Activated T-helper 2 cell treated with anti-CD3 and anti-CD28 coated beads, Interferon-gamma antibody, Interleukin-2, Interleukin-4, amounts not matched to agents 10 μg/mL and 5 μg/mL and 100 μg/mL, durations not matched to agents 14 hours and 24 hours and 36 hours (primary cell): ENCODE results near the gene VAPA. TPM values are rescaled to one million over a fixed set of nuclear protein-coding genes. Genes with fewer than 3 reads are reported as not detected.

Experiments used
- DNase-seq: peaks from one replicate; pipeline ENCODE4 v3.0.0; 2021; ENCODE audit warnings: low spot score
- H3K27ac Mint-ChIP-seq: one replicate; pipeline ENCODE4 v1.8.0; 2021; ENCODE audit warnings: mixed read lengths
- H3K27me3 Mint-ChIP-seq: one replicate; pipeline ENCODE4 v1.8.0; 2021; ENCODE audit warnings: low read depth, mixed read lengths
- H3K36me3 Mint-ChIP-seq: one replicate; pipeline ENCODE4 v1.8.0; 2021; ENCODE audit warnings: low read depth, mixed read lengths
- H3K4me1 Mint-ChIP-seq: one replicate; pipeline ENCODE4 v1.8.0; 2021; ENCODE audit warnings: low read depth, mixed read lengths
- H3K4me3 Mint-ChIP-seq: one replicate; pipeline ENCODE4 v1.8.0; 2021; ENCODE audit warnings: low read depth, mild to moderate bottlenecking, moderate library complexity, mixed read lengths
- H3K9me3 Mint-ChIP-seq: one replicate; pipeline ENCODE4 v1.8.0; 2021; ENCODE audit warnings: mixed read lengths
- intact Hi-C: fragments of 100-400 bp; cut with micrococcal nuclease; formaldehyde crosslinking; loops from one replicate; pipeline ENCODE4 v1.15.1; 2023
- total RNA-seq: library from RNA; stranded (reverse); gene quantifications from 2 replicates; pipeline ENCODE4 v1.2.3, GENCODE V29; 2022

Gene VAPA
- total RNA-seq, 1 donor from 2014 or later, result 223 TPM

DNA sequence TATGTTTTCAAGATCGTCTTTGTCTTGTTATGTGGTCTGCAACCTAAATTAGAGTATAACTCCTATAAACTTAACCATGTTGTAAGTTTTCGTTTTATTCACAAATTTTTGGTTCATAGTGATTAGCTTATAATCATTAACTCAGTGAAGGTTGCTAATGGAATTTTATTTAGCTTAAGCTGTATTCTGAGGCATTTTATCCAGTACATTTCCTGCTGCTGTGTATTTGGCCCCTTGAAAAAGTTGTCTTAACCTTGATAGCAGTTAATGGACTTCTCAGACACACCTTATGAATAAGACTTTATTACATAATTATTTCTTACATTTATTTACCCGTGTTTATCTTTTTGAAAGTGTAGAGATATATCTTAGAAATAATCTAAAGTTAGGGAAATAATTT lies 20.5 kb downstream of the VAPA start:
- DNase-seq, result no peak
- H3K9me3 Mint-ChIP-seq, result no peaks in the 10 kb centered on the region
- peaks cover 10% of the 10 kb centered on the region for H3K4me1 Mint-ChIP-seq
- H3K36me3 Mint-ChIP-seq, result peaks cover 55% of the 10 kb centered on the region
- H3K27ac Mint-ChIP-seq, result no peak overlapping the region
- no peak overlapping the region for H3K4me3 Mint-ChIP-seq
- intact Hi-C loops, result no loop called here
- no peaks in the 10 kb centered on the region for H3K27me3 Mint-ChIP-seq

DNA sequence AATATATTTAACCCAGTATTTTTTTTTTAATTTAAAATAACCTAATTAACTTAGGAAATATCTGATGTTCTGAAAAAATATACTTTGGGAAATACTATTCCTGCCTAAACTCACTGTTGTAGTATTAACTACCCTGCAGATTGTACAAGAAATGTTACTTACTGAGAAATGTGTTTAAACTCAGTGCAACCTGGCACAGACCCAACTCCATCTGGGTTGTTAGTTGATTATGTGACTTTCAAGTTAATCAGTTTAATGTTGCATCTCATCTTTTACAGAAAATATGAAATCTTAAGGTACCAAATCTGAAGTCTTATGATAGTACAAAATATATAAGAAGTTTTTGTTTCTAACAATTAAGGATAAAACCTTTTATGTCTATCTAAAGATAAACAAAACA lies 27.3 kb downstream of the VAPA start:
- intact Hi-C loops, result no loop called here
- Mint-ChIP-seq H3K4me1 (peaks cover 7% of the 10 kb centered on the region), H3K36me3 (peaks cover 61% of the 10 kb centered on the region), H3K9me3 (no peaks in the 10 kb centered on the region), H3K27ac (no peak overlapping the region), H3K4me3 (no peak overlapping the region), H3K27me3 (no peaks in the 10 kb centered on the region)
- no peak for DNase-seq

DNA sequence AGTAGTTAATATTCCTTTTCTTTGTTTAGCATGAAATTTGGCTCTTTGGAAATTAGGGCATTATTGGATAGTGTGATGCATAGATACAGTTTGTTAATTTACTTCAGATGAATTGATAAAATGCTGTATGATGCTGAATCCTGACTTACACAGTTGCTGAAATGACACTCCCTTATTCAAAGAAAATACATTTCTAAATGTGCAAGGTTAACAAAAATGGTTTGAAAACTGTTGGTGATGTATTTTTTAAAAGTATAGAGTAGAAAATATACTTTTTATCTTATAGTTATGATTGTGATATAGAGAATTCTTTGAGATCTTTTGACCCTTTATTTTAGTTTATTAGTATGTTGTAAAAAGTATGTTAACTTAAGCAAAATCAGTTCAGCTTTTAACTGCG lies 27.8 kb downstream of the VAPA start:
- no peaks in the 10 kb centered on the region for H3K27me3 Mint-ChIP-seq
- peaks cover 62% of the 10 kb centered on the region for H3K36me3 Mint-ChIP-seq
- no peak overlapping the region for H3K27ac Mint-ChIP-seq
- H3K4me3 Mint-ChIP-seq, result no peak overlapping the region
- no peak for DNase-seq
- H3K9me3 Mint-ChIP-seq, result no peaks in the 10 kb centered on the region
- intact Hi-C loops, result no loop called here
- H3K4me1 Mint-ChIP-seq, result peaks cover 10% of the 10 kb centered on the region

DNA sequence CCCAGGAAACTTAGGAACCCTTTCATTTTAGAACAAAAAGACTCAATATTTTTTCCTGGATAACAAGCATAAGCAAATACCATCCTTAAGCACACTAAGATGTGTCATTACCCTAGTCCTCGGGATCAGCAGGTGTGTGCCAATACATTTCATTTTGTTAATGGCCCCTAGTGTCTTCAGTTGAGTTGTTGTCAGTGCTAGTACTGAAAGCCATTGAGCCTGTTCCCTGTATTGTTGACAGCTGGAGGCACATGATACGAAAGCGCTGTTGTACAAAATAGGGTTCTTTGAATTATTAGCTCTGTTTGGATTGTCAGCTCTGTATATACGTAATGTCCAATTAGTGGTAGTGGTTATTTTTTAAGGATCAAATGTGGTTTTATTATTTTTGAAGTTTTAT lies 29.5 kb downstream of the VAPA start:
- H3K9me3 Mint-ChIP-seq, result no peaks in the 10 kb centered on the region
- no peaks in the 10 kb centered on the region for H3K27me3 Mint-ChIP-seq
- no peak for DNase-seq
- intact Hi-C loops, result no loop called here
- H3K27ac Mint-ChIP-seq, result no peak overlapping the region
- H3K4me3 Mint-ChIP-seq, result no peak overlapping the region
- H3K36me3 Mint-ChIP-seq, result peaks cover 54% of the 10 kb centered on the region
- peaks cover 10% of the 10 kb centered on the region for H3K4me1 Mint-ChIP-seq

DNA sequence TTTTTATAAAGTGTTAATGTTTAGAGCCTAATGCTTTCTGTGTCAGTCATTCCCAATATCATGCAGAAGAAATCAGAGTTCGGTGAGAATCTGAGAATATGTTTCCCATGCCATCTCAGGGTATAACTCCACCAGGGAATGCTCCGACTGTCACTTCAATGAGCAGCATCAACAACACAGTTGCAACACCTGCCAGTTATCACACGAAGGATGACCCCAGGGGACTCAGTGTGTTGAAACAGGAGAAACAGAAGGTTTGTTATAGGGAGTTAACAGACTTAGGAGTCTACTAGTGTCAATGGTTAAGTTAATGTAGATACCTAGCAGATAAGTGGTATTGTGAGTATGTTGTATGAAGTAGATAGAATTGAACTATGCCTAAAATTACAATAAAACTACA lies 31.0 kb downstream of the VAPA start:
- peaks cover 5% of the 10 kb centered on the region for H3K4me1 Mint-ChIP-seq
- no peak for DNase-seq
- no peak overlapping the region for H3K27ac Mint-ChIP-seq
- no peaks in the 10 kb centered on the region for H3K27me3 Mint-ChIP-seq
- H3K9me3 Mint-ChIP-seq, result no peaks in the 10 kb centered on the region
- peaks cover 52% of the 10 kb centered on the region for H3K36me3 Mint-ChIP-seq
- intact Hi-C loops, result no loop called here
- no peak overlapping the region for H3K4me3 Mint-ChIP-seq

DNA sequence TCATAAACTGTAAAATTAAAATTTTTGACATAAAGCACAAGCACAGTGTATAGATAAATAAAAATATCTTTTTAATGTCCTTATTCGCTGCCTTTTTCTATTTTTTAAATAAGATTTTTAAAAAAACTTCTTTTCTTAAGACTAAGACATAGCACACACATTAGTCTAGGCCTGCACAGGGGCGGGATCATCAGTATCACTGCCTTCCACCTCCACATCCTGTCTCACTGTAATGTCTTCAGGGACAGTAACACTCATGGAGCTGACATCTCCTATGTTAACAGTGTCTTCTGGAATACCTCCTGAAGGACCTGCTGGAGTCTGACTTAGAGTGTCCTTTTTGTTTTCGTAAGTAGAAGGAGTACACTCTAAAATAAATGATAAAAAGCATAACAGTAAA lies 33.0 kb downstream of the VAPA start:
- no peaks in the 10 kb centered on the region for H3K9me3 Mint-ChIP-seq
- no peaks in the 10 kb centered on the region for H3K27me3 Mint-ChIP-seq
- peaks cover 59% of the 10 kb centered on the region for H3K36me3 Mint-ChIP-seq
- no peak overlapping the region for H3K27ac Mint-ChIP-seq
- intact Hi-C loops, result no loop called here
- no peak for DNase-seq
- H3K4me1 Mint-ChIP-seq, result peaks cover 2% of the 10 kb centered on the region
- H3K4me3 Mint-ChIP-seq, result no peak overlapping the region

DNA sequence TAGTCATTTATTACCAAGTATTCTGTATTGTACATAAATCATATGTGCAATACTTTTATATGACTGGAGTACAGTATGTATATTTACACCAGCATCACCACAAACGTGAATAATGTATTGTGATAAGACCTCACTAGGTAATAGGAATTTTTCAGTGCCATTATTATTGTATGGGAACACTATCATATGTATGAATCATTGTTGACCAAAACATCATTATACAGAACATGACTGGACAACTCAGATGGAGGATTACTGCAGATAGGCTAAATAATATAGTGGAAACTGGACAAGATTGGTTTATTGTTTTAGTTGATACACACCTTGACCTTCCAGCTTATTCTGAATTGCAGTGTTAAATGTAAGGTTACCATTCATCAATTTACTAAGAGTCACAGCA lies 33.4 kb downstream of the VAPA start:
- H3K4me3 Mint-ChIP-seq, result no peak overlapping the region
- DNase-seq, result no peak
- intact Hi-C loops, result no loop called here
- no peak overlapping the region for H3K27ac Mint-ChIP-seq
- H3K9me3 Mint-ChIP-seq, result no peaks in the 10 kb centered on the region
- H3K4me1 Mint-ChIP-seq, result peaks cover 2% of the 10 kb centered on the region
- H3K27me3 Mint-ChIP-seq, result no peaks in the 10 kb centered on the region
- H3K36me3 Mint-ChIP-seq, result peaks cover 61% of the 10 kb centered on the region

DNA sequence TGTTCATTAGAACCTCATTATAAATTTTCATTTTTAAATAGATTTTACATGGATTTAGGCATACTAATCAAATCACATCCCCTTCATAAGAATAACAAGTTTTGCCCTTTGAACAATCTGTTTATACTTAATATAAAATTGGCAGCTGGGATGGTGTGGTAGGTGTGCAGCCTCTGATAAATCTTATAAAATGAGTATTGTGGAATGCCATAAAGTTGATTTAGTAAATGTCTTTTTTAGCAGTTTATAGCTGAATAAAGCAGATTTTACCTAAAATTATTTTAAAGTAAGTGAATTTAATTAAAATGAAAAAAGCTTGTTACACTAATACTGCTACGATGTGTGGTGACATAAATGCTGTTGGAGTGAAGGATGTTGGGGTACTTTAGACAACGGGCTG lies 35.5 kb downstream of the VAPA start:
- Mint-ChIP-seq H3K9me3 (no peaks in the 10 kb centered on the region), H3K4me1 (peaks cover 4% of the 10 kb centered on the region), H3K27me3 (no peaks in the 10 kb centered on the region), H3K36me3 (peaks cover 69% of the 10 kb centered on the region), H3K4me3 (no peak overlapping the region), H3K27ac (no peak overlapping the region)
- intact Hi-C loops, result no loop called here
- no peak for DNase-seq

DNA sequence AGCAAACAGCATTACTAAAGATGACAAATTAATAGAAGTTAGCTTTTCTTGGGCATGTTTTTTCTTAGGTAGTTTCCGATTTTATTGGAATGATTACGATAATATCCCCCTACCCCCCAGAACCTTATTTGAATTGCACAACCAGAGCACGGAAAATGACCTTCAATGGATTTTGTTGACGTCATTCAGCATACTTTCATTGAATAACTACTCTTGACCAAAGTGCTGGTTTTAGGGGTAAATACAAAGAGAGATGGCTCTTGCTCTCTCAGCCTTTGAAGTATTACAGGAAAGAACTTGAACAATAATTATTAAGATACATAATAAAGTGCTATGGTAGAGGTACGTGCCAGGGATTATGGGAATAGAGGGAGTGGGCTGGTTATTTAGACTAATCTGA lies 36.0 kb downstream of the VAPA start:
- no peak for DNase-seq
- H3K27me3 Mint-ChIP-seq, result no peaks in the 10 kb centered on the region
- H3K4me1 Mint-ChIP-seq, result peaks cover 4% of the 10 kb centered on the region
- no peak overlapping the region for H3K4me3 Mint-ChIP-seq
- H3K27ac Mint-ChIP-seq, result no peak overlapping the region
- H3K9me3 Mint-ChIP-seq, result no peaks in the 10 kb centered on the region
- intact Hi-C loops, result loop anchor here (5.0 to 10.0 kb wide), 3 partner anchors 33 to 335 kb away; partner anchors contain the start of gene PPP4R1
- peaks cover 70% of the 10 kb centered on the region for H3K36me3 Mint-ChIP-seq

DNA sequence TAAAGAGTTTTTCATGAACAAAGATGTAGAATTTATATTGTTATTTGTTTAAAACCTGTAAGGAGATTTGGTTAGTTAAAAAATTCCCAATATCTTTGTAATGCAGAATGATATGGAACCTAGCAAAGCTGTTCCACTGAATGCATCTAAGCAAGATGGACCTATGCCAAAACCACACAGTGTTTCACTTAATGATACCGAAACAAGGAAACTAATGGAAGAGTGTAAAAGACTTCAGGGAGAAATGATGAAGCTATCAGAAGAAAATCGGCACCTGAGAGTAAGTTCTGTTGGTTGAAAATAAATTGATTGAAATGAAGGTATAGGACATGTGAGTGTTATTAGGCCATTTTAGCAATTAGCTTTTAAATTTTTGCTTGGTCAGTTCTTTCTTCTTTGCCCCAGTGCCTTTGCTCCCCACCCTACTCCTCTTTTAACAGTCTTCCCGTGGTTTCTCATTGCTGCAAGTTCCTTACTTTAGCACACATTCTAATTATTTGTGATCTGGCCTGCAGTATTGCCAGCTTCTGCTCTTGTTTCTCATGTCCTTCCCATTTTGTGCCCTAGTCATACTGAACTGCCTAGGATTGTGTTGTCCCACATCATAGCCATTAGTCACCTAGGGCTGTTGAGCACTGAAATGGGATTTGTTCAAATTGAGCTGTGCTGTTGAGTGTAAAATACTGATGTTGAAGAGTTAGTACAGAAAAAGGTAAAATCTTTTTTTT lies 36.6 kb downstream of the VAPA start:
- H3K4me3 Mint-ChIP-seq, result no peak overlapping the region
- intact Hi-C loops, result loop anchor here (5.0 to 10.0 kb wide), 3 partner anchors 33 to 336 kb away; partner anchors contain the start of gene PPP4R1
- H3K9me3 Mint-ChIP-seq, result no peaks in the 10 kb centered on the region
- no peaks in the 10 kb centered on the region for H3K27me3 Mint-ChIP-seq
- DNase-seq, result no peak
- no peak overlapping the region for H3K27ac Mint-ChIP-seq
- peaks cover 4% of the 10 kb centered on the region for H3K4me1 Mint-ChIP-seq
- peaks cover 69% of the 10 kb centered on the region for H3K36me3 Mint-ChIP-seq

DNA sequence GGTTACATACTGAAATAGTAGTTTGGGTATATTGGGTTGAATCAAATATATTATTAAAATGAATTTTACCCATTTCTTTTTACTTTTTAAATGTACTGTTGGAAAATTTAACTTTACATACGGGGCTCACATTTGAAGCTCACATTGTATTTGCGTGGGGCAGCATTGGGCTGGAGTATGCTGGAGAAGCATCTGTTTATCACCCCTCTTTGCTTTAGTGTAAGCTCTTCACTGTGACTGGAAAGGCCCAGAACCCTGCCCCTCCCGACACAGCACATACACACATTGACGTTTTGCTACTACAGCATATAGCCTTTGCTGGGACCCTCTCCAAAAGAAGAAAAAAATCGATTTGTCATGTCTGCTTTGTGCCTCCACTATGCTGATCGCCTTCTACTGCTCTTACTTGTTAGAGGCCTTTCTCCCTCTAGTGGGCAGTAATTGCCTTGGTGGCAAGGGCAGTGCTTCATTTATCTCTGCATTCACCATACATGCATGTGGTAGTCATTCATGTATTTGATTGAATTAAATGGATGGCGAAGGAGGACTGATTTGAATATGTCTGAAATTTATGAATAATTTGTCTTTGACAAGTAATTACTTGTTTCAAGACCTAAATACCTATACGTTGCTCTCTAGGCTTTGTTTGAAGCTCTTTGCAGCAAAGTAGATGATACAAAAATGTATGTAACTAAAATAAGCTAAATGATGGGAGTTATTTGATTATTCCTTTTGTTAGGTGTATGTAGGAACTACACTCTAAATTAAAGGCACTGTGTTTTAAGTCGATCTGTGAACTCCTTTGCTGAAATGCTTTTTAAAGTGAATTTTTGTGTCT lies 37.4 kb downstream of the VAPA start:
- no peaks in the 10 kb centered on the region for H3K27me3 Mint-ChIP-seq
- H3K4me1 Mint-ChIP-seq, result peaks cover 4% of the 10 kb centered on the region
- peaks cover 71% of the 10 kb centered on the region for H3K36me3 Mint-ChIP-seq
- no peak for DNase-seq
- intact Hi-C loops, result loop anchor here (5.0 to 10.0 kb wide), 3 partner anchors 34 to 336 kb away; partner anchors contain the start of gene PPP4R1
- no peak overlapping the region for H3K4me3 Mint-ChIP-seq
- no peaks in the 10 kb centered on the region for H3K9me3 Mint-ChIP-seq
- H3K27ac Mint-ChIP-seq, result no peak overlapping the region

DNA sequence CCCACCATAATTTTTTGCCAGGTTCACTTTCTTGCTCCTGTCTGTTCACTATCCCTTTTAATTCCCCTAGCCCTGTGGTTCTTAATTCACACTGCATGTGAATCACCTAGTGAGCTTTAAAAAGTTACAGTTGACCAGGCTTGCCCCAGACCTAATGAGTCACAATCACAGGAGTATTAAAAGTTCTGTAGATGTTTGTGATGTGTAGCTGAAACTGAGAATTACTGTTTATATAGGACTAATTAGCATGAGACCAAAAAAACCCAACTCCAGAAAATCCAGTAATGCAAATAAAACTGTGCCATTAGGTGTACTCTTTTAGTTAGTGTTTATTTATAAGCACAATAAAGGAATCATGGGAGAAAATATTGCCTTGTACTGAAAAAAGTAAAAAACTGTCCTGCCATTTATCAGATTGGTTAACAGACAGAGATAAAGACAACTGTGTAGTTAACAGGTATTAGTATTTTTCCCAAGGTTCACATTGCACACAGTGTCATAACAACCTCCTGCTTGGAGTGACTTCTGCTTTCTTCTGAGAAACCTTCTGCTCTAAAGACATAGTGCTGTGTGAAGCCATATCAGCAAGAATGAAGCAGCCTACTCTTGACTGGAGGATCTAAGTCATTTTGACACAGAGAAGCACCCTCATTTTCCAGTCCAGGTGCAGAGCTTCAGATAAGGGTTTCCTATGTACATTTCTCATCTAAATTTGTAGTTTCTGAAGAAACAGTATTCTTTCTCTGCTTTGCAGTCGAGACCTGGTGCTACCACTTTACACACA lies 39.0 kb downstream of the VAPA start:
- Mint-ChIP-seq H3K9me3 (no peaks in the 10 kb centered on the region), H3K4me3 (no peak overlapping the region), H3K27ac (no peak overlapping the region), H3K36me3 (peaks cover 67% of the 10 kb centered on the region), H3K4me1 (peaks cover 2% of the 10 kb centered on the region), H3K27me3 (no peaks in the 10 kb centered on the region)
- DNase-seq, result no peak
- intact Hi-C loops, result loop anchor here (5.0 to 10.0 kb wide), 3 partner anchors 36 to 338 kb away; partner anchors contain the start of gene PPP4R1
